ENCODE results near the gene MEF2D.

DNA sequence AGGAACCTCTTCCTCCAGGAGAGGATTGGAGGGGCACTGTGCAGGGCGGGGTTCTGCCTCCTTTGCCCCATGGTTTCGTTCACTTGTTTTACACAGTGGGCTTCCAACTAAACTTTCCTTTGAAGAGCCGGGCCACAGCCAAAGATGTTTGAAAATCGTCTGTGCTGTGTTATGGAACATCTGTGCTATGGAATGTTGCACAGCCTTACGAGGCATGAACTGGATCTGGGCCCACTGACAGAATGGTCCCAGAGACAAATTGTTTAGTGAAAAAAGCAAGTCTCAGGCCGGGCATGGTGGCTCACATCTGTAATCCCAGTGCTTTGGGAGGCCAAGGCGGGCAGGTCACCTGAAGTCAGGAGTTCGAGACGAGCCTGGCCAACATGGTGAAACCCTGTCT, 12.6 kb upstream of the MEF2D start:
- TF ChIP-seq, protein P1, sequence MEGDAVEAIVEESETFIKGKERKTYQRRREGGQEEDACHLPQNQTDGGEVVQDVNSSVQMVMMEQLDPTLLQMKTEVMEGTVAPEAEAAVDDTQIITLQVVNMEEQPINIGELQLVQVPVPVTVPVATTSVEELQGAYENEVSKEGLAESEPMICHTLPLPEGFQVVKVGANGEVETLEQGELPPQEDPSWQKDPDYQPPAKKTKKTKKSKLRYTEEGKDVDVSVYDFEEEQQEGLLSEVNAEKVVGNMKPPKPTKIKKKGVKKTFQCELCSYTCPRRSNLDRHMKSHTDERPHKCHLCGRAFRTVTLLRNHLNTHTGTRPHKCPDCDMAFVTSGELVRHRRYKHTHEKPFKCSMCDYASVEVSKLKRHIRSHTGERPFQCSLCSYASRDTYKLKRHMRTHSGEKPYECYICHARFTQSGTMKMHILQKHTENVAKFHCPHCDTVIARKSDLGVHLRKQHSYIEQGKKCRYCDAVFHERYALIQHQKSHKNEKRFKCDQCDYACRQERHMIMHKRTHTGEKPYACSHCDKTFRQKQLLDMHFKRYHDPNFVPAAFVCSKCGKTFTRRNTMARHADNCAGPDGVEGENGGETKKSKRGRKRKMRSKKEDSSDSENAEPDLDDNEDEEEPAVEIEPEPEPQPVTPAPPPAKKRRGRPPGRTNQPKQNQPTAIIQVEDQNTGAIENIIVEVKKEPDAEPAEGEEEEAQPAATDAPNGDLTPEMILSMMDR (IDR thresholded peaks at IDR 0.05; ENCODE audit: insufficient read depth, low read depth, low read length) = no peak
- no peak for TF ChIP-seq EZH2 (IDR thresholded peaks at IDR 0.05; ENCODE audit: insufficient read depth, low read length)
